Measurements from ENCODE around the gene GPR26. TPM values are rescaled to one million over a fixed set of nuclear protein-coding genes. Genes with fewer than 3 reads are reported as not detected.

GPR26 gene
- total RNA-seq, 1 experiment from 2014 or later, result 0.07 TPM

DNA sequence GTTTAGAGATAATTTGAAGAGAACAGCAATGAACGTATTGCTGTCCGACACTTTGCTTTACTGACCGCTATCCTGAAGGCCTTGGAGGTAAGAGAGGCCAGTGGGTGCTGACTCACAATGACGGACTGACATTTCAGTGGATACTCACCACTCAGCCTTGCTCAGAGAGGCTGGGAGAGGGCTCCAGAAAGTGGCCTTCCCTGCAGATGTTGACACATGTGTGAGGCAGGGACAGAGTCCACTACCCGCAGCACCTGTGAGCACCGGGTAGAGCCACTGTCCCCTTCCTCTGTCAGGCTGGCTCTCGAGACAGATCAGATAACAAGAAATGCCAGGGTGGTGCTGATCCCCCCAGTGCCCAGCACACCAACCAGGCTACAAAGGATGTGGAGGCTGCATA, 75.0 kb downstream of the GPR26 start:
- peaks cover 1 to 5% of the 10 kb centered on the region in 2 experiments; a peak in 3 of 5 replicates for H3K9me3 Mint-ChIP-seq

More for the DNA sequence above, 75.0 kb downstream of the GPR26 start:
- Histone ChIP-seq H2BK15ac (ENCODE audit: low read depth, low read length) (no peak overlapping the region), H3K79me1 (ENCODE audit: insufficient read depth, low read depth, low read length, poor library complexity, severe bottlenecking) (no peaks in the 10 kb centered on the region), H3K4me2 (ENCODE audit: insufficient read depth, insufficient read length, low read length) (no peak overlapping the region), H4K8ac (replicated peaks; ENCODE audit: insufficient read length, low read depth, low read length) (no peak overlapping the region), H2BK120ac (ENCODE audit: low read depth, low read length, poor library complexity, severe bottlenecking) (no peak overlapping the region), H3K14ac (ENCODE audit: insufficient read depth, low read length) (no peak overlapping the region), H3K79me2 (ENCODE audit: insufficient read depth, low read length) (no peaks in the 10 kb centered on the region), H3K4ac (ENCODE audit: low read depth, low read length) (no peak overlapping the region), H2AFZ (ENCODE audit: low read length) (no peak overlapping the region), H4K91ac (ENCODE audit: insufficient read length, low read depth, low read length) (no peak overlapping the region), H2BK20ac (ENCODE audit: low read depth, low read length, poor library complexity, severe bottlenecking) (no peak overlapping the region), H4K5ac (ENCODE audit: insufficient read length, low read depth, low read length) (no peak overlapping the region), H2BK12ac (ENCODE audit: insufficient read length, low read depth, low read length) (no peak overlapping the region), H3K9ac (ENCODE audit: extremely low read depth, insufficient read length, low read length) (no peak overlapping the region), H3K27me3 (ENCODE audit: insufficient read depth, low read length) (no peaks in the 10 kb centered on the region), H3K4me1 (ENCODE audit: insufficient read depth, low read length) (no peaks in the 10 kb centered on the region), H3K23ac (ENCODE audit: insufficient read length, low read depth, low read length) (no peak overlapping the region), H3T11ph (ENCODE audit: low read length) (no peak overlapping the region), H3K27ac (ENCODE audit: insufficient read length, low read depth, low read length) (no peak overlapping the region), H3K18ac (ENCODE audit: insufficient read length, low read depth, low read length) (no peak overlapping the region), H3K9me3 (ENCODE audit: control insufficient read depth, low read depth, low read length) (no peaks in the 10 kb centered on the region), H3K56ac (ENCODE audit: insufficient read length, low read depth, low read length) (no peak overlapping the region), H4K20me1 (ENCODE audit: control insufficient read depth, insufficient read depth, insufficient read length) (no peaks in the 10 kb centered on the region), H2BK5ac (ENCODE audit: insufficient read length, low read length) (no peak overlapping the region), H3K23me2 (ENCODE audit: insufficient read length, low read depth, low read length, poor library complexity, severe bottlenecking) (no peaks in the 10 kb centered on the region), H2AK5ac (ENCODE audit: insufficient read length, low read length) (no peak overlapping the region)
- Mint-ChIP-seq H3K27ac (no peak overlapping the region), H3K27me3 (ENCODE audit: low read depth) (no peaks in the 10 kb centered on the region; the same call in none of the 2 replicates), H3K4me3 (no peak overlapping the region), H3K36me3 (ENCODE audit: insufficient read depth in 1 of 3, low read depth in 3 of 3) (no peaks in the 10 kb centered on the region), H3K4me1 (peaks cover 8 to 13% of the 10 kb centered on the region in 2 experiments)
- no peak for DNase-seq
- TF ChIP-seq, protein P1, sequence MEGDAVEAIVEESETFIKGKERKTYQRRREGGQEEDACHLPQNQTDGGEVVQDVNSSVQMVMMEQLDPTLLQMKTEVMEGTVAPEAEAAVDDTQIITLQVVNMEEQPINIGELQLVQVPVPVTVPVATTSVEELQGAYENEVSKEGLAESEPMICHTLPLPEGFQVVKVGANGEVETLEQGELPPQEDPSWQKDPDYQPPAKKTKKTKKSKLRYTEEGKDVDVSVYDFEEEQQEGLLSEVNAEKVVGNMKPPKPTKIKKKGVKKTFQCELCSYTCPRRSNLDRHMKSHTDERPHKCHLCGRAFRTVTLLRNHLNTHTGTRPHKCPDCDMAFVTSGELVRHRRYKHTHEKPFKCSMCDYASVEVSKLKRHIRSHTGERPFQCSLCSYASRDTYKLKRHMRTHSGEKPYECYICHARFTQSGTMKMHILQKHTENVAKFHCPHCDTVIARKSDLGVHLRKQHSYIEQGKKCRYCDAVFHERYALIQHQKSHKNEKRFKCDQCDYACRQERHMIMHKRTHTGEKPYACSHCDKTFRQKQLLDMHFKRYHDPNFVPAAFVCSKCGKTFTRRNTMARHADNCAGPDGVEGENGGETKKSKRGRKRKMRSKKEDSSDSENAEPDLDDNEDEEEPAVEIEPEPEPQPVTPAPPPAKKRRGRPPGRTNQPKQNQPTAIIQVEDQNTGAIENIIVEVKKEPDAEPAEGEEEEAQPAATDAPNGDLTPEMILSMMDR (conservative IDR thresholded peaks at IDR 0.05), result no peak
- no CpG with 5 or more reads among the region's 7 CpGs for WGBS (ENCODE audit: extremely low coverage, insufficient read length, low lambda C conversion rate)

Measured in H9 (cell line).